HepG2 (cell line): ENCODE measurements around the gene COX14. TPM values are rescaled to one million over a fixed set of nuclear protein-coding genes. Genes with fewer than 3 reads are reported as not detected.

ENCODE experiments used
- ATAC-seq: fragments of 200-7000 bp; cut with Tn5 transposase; 3 replicates; pipeline ENCODE4 v1.9.1; 2020; ENCODE audit warnings: mild to moderate bottlenecking, moderate library complexity
- BruUV-seq: library from RNA; stranded (reverse); fragments of 400-500 nt; replicated peaks from 2 replicates; lab custom pipeline; 2021; lab: Mats Ljungman, UMichigan
- CTCF ChIA-PET: fragments of 300-600 bp; formaldehyde crosslinking; extraction: SDS; loops from one replicate; lab custom pipeline; 2021; ENCODE audit warnings: low total read pairs, inconsistent platforms, low intra/inter-chr PET ratio; lab: Yijun Ruan, JAX
- POLR2A ChIA-PET: fragments of 350-600 bp; sonication (Branson Sonifier 250); formaldehyde crosslinking; loops from one replicate; lab custom pipeline; 2020; ENCODE audit warnings: antibody characterized with exemption, inconsistent platforms; lab: Yijun Ruan, JAX
- DNase-seq: peaks from one replicate; pipeline ENCODE4 v3.0.0-alpha.2; 2015; ENCODE audit warnings: low spot score
- FAIRE-seq: peaks from 3 replicates; lab custom pipeline; 2011; peaks lifted over from hg19 to GRCh38; lab: Jason Lieb, UNC
- H2AFZ ChIP-seq: one replicate; pipeline ENCODE4 v1.6.1; 2011; ENCODE audit warnings: low read length, inconsistent platforms
- H3K27ac ChIP-seq: fragments of 300-600 bp; 3 replicates; pipeline ENCODE4 v1.8.0; 2011; ENCODE audit warnings: mixed run types, mild to moderate bottlenecking, mixed read lengths, low read length, inconsistent platforms; ENCODE audit not compliant: insufficient read depth; ENCODE audit errors: extremely low read length
- H3K27me3 ChIP-seq, 2 experiments: fragments of 200-600 bp in 1 of 2; 2 replicates in 1 of 2; 3 replicates in 1 of 2; pipeline versions ENCODE4 v1.6.0 to v1.8.0; 2011; ENCODE audit warnings: low read length in 2 of 2, mild to moderate bottlenecking in 2 of 2, moderate library complexity in 2 of 2, inconsistent platforms in 1 of 2; ENCODE audit not compliant: insufficient read depth in 2 of 2, control insufficient read depth in 1 of 2
- H3K36me3 ChIP-seq, 2 experiments: fragments of 200-600 bp in 1 of 2; replicated peaks in 1 of 2; 2 replicates in 1 of 2; 3 replicates in 1 of 2; pipeline versions ENCODE4 v1.5.1 to v1.8.0; 2011; ENCODE audit warnings: low read length in 2 of 2, inconsistent platforms in 1 of 2; ENCODE audit not compliant: insufficient read depth in 2 of 2, control insufficient read depth in 1 of 2
- H3K4me1 ChIP-seq: 2 replicates; pipeline ENCODE4 v1.5.1; 2012; ENCODE audit warnings: low read length, inconsistent platforms; ENCODE audit not compliant: insufficient read depth
- H3K4me2 ChIP-seq: 2 replicates; pipeline ENCODE4 v1.6.0; 2011; ENCODE audit warnings: low read depth, low read length, inconsistent platforms
- H3K4me3 ChIP-seq, 3 experiments: fragments of 200-600 bp in 1 of 3; sonication (generic), shearing (Covaris generic) in 1 of 3; replicated peaks in 1 of 3; 2 replicates each; pipeline ENCODE4 v1.5.1; 2011 to 2016; ENCODE audit warnings: low read length in 3 of 3, inconsistent platforms in 2 of 3, low read depth in 2 of 3, mild to moderate bottlenecking in 2 of 3, control low read depth in 1 of 3, mixed read lengths in 1 of 3; ENCODE audit not compliant: insufficient read depth in 1 of 3
- H3K79me2 ChIP-seq: one replicate; pipeline ENCODE4 v1.6.1; 2011; ENCODE audit warnings: low read length, inconsistent platforms; ENCODE audit not compliant: insufficient read depth
- H3K9ac ChIP-seq: 2 replicates; pipeline ENCODE4 v1.6.0; 2011; ENCODE audit warnings: mild to moderate bottlenecking, low read depth, low read length, inconsistent platforms; ENCODE audit not compliant: insufficient read depth
- H3K9me3 ChIP-seq: 2 replicates; pipeline ENCODE4 v1.5.1; 2012; ENCODE audit warnings: mild to moderate bottlenecking, low read length
- H4K20me1 ChIP-seq: 2 replicates; pipeline ENCODE4 v1.6.0; 2011; ENCODE audit warnings: inconsistent platforms, mild to moderate bottlenecking, low read length, moderate library complexity; ENCODE audit not compliant: insufficient read depth
- ATF7 ChIP-seq, 2 experiments: fragments of 450-650 bp in 1 of 2; sonication (generic) in 1 of 2; formaldehyde crosslinking in 1 of 2; IDR thresholded peaks; 2 replicates each; pipeline versions ENCODE4 v1.4.0 to v1.6.1; 2016 to 2020; ENCODE audit warnings: antibody characterized with exemption in 1 of 2, mild to moderate bottlenecking in 1 of 2, missing genetic modification reagents in 1 of 2
- KLF9 ChIP-seq: IDR thresholded peaks from 2 replicates; pipeline ENCODE4 v1.6.1; 2016; ENCODE audit warnings: low read depth
- MAFF ChIP-seq: IDR thresholded peaks from 2 replicates; pipeline ENCODE4 v1.6.1; 2011; ENCODE audit warnings: low read depth, low read length, improper control_type of control experiment
- MAFK ChIP-seq, 2 experiments: IDR thresholded peaks in 1 of 2; conservative IDR thresholded peaks in 1 of 2; 2 replicates each; pipeline ENCODE4 v1.6.1; 2011; ENCODE audit warnings: improper control_type of control experiment in 2 of 2, low read length in 2 of 2
- SAFB2 ChIP-seq: sonication (generic); formaldehyde crosslinking; IDR thresholded peaks from 2 replicates; pipeline ENCODE4 v1.5.1; 2020; ENCODE audit warnings: missing genetic modification reagents, low read depth, mild to moderate bottlenecking, borderline replicate concordance
- SAP130 ChIP-seq: IDR thresholded peaks from 2 replicates; pipeline ENCODE4 v1.6.1; 2016; ENCODE audit warnings: low read depth
- SIN3B ChIP-seq: fragments of 150-350 bp; IDR thresholded peaks from 2 replicates; pipeline ENCODE4 v1.6.1; 2014; ENCODE audit warnings: low read length
- ZNF101 ChIP-seq: sonication (generic); formaldehyde crosslinking; IDR thresholded peaks from 2 replicates; pipeline ENCODE4 v1.4.0; 2020; ENCODE audit warnings: mild to moderate bottlenecking, low read depth, missing genetic modification reagents, borderline replicate concordance
- ZNF333 ChIP-seq: sonication (generic); formaldehyde crosslinking; IDR thresholded peaks from 2 replicates; pipeline ENCODE4 v1.4.0; 2020; ENCODE audit warnings: mild to moderate bottlenecking, missing genetic modification reagents, borderline replicate concordance
- ZNF501 ChIP-seq: sonication (generic); formaldehyde crosslinking; IDR thresholded peaks from 2 replicates; pipeline ENCODE4 v1.5.1; 2020; ENCODE audit warnings: mild to moderate bottlenecking, moderate library complexity, missing genetic modification reagents
- ZNF605 ChIP-seq: sonication (generic); formaldehyde crosslinking; IDR thresholded peaks from 2 replicates; pipeline ENCODE4 v1.8.0; 2022; ENCODE audit warnings: mild to moderate bottlenecking, missing genetic modification reagents
- ZNF773 ChIP-seq: sonication (generic); formaldehyde crosslinking; IDR thresholded peaks from 2 replicates; pipeline ENCODE4 v1.4.0; 2020; ENCODE audit warnings: missing genetic modification reagents, borderline replicate concordance
- WGBS: methylation state at CpG from one replicate; pipeline ENCODE4 v1.1.6; 2017; ENCODE audit warnings: low lambda C conversion rate; 5-methylcytosine and 5-hydroxymethylcytosine counted together
- in situ Hi-C: cut with HindIII; loops from 2 replicates; pipeline ENCODE4 v1.10.0; 2017; ENCODE audit warnings: low pct_unique_long_range_greater_than_20kb; ENCODE audit not compliant: extremely low pct_ligation_motif_present
- intact Hi-C: fragments of 100-400 bp; cut with micrococcal nuclease; formaldehyde crosslinking; loops from one replicate; pipeline ENCODE4 v1.10.0; 2022; ENCODE audit not compliant: unreplicated experiment
- polyA plus RNA-seq, 8 experiments: library from polyadenylated mRNA; depleted of rRNA in 3 of 8; stranded (reverse) in 7 of 8; unstranded in 1 of 8; fragments of >200 nt; fragmentation: Illumina TruSeq in 4 of 8; extraction: Trizol in 4 of 8; gene quantifications; 2 replicates each; pipeline versions ENCODE4 v1.2.1 to v1.2.3, GENCODE V29; 2011 to 2016; ENCODE audit warnings: low read depth in 4 of 8, missing spikeins in 1 of 8, mixed read lengths in 1 of 8; ENCODE audit not compliant: insufficient read depth in 1 of 8
- total RNA-seq, 5 experiments: library from RNA; depleted of rRNA; stranded (reverse); fragments of >200 nt; fragmentation: Illumina TruSeq; extraction: Trizol; gene quantifications; 2 replicates each; pipeline ENCODE4 v1.2.3, GENCODE V29; 2016; ENCODE audit warnings: low read depth in 1 of 5
- TF ChIP-seq, protein P1 (sequence below): sonication (generic); formaldehyde crosslinking; conservative IDR thresholded peaks from 2 replicates; pipeline ENCODE4 v1.4.0; 2020; ENCODE audit warnings: missing genetic modification reagents
- TF ChIP-seq, protein P2 (sequence below): sonication (generic); formaldehyde crosslinking; IDR thresholded peaks from 2 replicates; pipeline ENCODE4 v1.4.0; 2020; ENCODE audit warnings: missing genetic modification reagents, borderline replicate concordance
- TF ChIP-seq, protein P3 (sequence below): sonication (generic); formaldehyde crosslinking; IDR thresholded peaks from 2 replicates; pipeline ENCODE4 v1.5.0; 2020; ENCODE audit warnings: missing genetic modification reagents

COX14 gene
- total and polyA plus RNA-seq, 2 of the 13 experiments (the other 11 are each of a cell fraction or from before 2014, with no cell fraction given), result 53.0 to 71.6 TPM

DNA sequence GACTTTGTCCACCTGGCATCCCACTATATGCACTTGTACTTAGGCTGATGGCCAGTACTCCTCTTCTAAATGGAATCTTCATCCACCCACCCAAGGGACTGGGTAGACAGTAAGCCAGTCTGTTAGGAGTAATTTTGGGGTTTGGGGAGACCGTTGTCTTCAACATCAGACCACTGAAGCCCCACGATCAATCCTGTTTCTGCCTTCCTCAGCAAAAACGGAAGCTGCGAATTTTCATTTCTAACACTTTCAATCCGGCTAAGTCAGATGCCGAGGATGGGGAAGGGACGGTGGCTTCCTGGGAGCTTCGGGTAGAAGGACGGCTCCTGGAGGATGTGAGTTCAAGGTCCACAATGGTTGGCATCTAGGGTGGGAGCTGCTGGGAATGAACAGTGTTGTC lies 24.9 kb upstream of the COX14 start:
- intact Hi-C loops (no loop called here), in situ Hi-C loops (no loop called here)
- Histone ChIP-seq H3K36me3 (peaks cover 13 to 43% of the 10 kb centered on the region in 2 experiments), H2AFZ (no peak overlapping the region), H3K27ac (peak overlapping the region; percentile 43), H3K9me3 (no peaks in the 10 kb centered on the region), H3K4me1 (peaks cover 61% of the 10 kb centered on the region), H3K4me2 (0 out of 2 replicates have a peak overlapping the region, but pooled peaks have one; percentile 2), H3K27me3 (no peaks in the 10 kb centered on the region), H4K20me1 (peaks cover 4% of the 10 kb centered on the region; the same call in 1 of the 2 replicates), H3K9ac (no peak overlapping the region; the same call in 1 of the 2 replicates), H3K79me2 (peaks cover 17% of the 10 kb centered on the region), H3K4me3 (no peak overlapping the region)
- no TSS peak for BruUV-seq
- 82% methylated on average over 9 of the region's 9 CpGs for WGBS
- DNase-seq, result no peak
- CTCF ChIA-PET, result no interaction called here
- ATAC-seq, result no peak
- FAIRE-seq, result no peak
- POLR2A ChIA-PET, result interaction anchor here (0.7 to 7.4 kb wide), 5 partner anchors 10 to 80 kb away, joined by 3 to 265 read pairs (median 9); partner anchors contain the start of genes CERS5, COX14 and GPD1
- TF ChIP-seq MAFK (conservative IDR thresholded peaks at IDR 0.05 in 1 of 2, IDR thresholded peaks at IDR 0.05 in 1 of 2; ENCODE audit: low read length in 2 of 2) (peak; percentile 25 to 81; a peak in 2 of 4 replicates), ATF7 (IDR thresholded peaks at IDR 0.05) (no peak), ATF7 (CRISPR knock-in tag; IDR thresholded peaks at IDR 0.05) (no peak), MAFF (peak; percentile 56; the same call in 1 of the 2 replicates), ZNF773 (CRISPR knock-in tag) (no peak), ZNF605 (CRISPR knock-in tag) (no peak), SAP130 (CRISPR knock-in tag) (no peak), SIN3B (no peak), KLF9 (CRISPR knock-in tag) (no peak), ZNF501 (CRISPR knock-in tag) (no peak), ZNF333 (CRISPR knock-in tag) (no peak), ZNF101 (CRISPR knock-in tag) (no peak), SAFB2 (CRISPR knock-in tag) (no peak)
- TF ChIP-seq, protein P1, sequence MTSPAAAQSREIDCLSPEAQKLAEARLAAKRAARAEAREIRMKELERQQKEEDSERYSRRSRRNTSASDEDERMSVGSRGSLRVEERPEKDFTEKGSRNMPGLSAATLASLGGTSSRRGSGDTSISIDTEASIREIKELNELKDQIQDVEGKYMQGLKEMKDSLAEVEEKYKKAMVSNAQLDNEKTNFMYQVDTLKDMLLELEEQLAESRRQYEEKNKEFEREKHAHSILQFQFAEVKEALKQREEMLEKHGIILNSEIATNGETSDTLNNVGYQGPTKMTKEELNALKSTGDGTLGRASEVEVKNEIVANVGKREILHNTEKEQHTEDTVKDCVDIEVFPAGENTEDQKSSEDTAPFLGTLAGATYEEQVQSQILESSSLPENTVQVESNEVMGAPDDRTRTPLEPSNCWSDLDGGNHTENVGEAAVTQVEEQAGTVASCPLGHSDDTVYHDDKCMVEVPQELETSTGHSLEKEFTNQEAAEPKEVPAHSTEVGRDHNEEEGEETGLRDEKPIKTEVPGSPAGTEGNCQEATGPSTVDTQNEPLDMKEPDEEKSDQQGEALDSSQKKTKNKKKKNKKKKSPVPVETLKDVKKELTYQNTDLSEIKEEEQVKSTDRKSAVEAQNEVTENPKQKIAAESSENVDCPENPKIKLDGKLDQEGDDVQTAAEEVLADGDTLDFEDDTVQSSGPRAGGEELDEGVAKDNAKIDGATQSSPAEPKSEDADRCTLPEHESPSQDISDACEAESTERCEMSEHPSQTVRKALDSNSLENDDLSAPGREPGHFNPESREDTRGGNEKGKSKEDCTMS, result no peak
- TF ChIP-seq, protein P2, sequence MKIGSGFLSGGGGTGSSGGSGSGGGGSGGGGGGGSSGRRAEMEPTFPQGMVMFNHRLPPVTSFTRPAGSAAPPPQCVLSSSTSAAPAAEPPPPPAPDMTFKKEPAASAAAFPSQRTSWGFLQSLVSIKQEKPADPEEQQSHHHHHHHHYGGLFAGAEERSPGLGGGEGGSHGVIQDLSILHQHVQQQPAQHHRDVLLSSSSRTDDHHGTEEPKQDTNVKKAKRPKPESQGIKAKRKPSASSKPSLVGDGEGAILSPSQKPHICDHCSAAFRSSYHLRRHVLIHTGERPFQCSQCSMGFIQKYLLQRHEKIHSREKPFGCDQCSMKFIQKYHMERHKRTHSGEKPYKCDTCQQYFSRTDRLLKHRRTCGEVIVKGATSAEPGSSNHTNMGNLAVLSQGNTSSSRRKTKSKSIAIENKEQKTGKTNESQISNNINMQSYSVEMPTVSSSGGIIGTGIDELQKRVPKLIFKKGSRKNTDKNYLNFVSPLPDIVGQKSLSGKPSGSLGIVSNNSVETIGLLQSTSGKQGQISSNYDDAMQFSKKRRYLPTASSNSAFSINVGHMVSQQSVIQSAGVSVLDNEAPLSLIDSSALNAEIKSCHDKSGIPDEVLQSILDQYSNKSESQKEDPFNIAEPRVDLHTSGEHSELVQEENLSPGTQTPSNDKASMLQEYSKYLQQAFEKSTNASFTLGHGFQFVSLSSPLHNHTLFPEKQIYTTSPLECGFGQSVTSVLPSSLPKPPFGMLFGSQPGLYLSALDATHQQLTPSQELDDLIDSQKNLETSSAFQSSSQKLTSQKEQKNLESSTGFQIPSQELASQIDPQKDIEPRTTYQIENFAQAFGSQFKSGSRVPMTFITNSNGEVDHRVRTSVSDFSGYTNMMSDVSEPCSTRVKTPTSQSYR (CRISPR knock-in tag), result no peak
- TF ChIP-seq, protein P3, sequence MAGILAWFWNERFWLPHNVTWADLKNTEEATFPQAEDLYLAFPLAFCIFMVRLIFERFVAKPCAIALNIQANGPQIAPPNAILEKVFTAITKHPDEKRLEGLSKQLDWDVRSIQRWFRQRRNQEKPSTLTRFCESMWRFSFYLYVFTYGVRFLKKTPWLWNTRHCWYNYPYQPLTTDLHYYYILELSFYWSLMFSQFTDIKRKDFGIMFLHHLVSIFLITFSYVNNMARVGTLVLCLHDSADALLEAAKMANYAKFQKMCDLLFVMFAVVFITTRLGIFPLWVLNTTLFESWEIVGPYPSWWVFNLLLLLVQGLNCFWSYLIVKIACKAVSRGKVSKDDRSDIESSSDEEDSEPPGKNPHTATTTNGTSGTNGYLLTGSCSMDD, result no peak
